AG04450 (cell line): ENCODE measurements around the gene PMFBP1. TPM values are rescaled to one million over a fixed set of nuclear protein-coding genes. Genes with fewer than 3 reads are reported as not detected.

Experiments used
- CTCF ChIA-PET: fragments of 300-600, 350-600 bp; formaldehyde crosslinking; extraction: SDS; loops from one replicate; lab custom pipeline; 2022; ENCODE audit warnings: antibody characterized with exemption, inconsistent platforms; lab: Charles Lee
- POLR2A ChIA-PET: fragments of 350-600 bp; formaldehyde crosslinking; extraction: SDS; loops from one replicate; lab custom pipeline; 2021; ENCODE audit warnings: antibody characterized with exemption, inconsistent platforms; lab: Yijun Ruan, JAX
- DNase-seq: peaks from one replicate; pipeline ENCODE4 v3.0.0-alpha.2; 2011; ENCODE audit warnings: low read depth, low spot score
- H3K27ac ChIP-seq: one replicate; pipeline ENCODE4 v1.5.1; 2012; ENCODE audit warnings: low read depth, low read length, control low read depth
- H3K27me3 ChIP-seq: one replicate; pipeline ENCODE4 v1.6.0; 2012; ENCODE audit warnings: low read length; ENCODE audit not compliant: control insufficient read depth, insufficient read depth
- H3K4me3 ChIP-seq: 2 replicates; pipeline ENCODE4 v1.5.1; 2011; ENCODE audit warnings: mild to moderate bottlenecking, low read depth, low read length, control low read depth
- H3K9me3 ChIP-seq: 2 replicates; pipeline ENCODE4 v1.5.1; 2012; ENCODE audit warnings: low read length; ENCODE audit not compliant: control insufficient read depth, insufficient read depth
- CTCF ChIP-seq: IDR thresholded peaks from 2 replicates; pipeline ENCODE4 v1.5.1; 2011; ENCODE audit warnings: low read depth, low read length, control low read depth, inconsistent platforms
- polyA plus RNA-seq: library from polyadenylated mRNA; depleted of rRNA; stranded (reverse); fragments of >200 nt; gene quantifications from 2 replicates; pipeline ENCODE4 v1.2.3, GENCODE V29; 2011

PMFBP1 gene
- polyA plus RNA-seq, 1 experiment: not detected

GRCh38 chr16:72174726-72175125 lies 2.8 kb upstream of the PMFBP1 start:
- Histone ChIP-seq H3K4me3 (no peak overlapping the region), H3K27me3 (no peaks in the 10 kb centered on the region), H3K9me3 (no peaks in the 10 kb centered on the region), H3K27ac (no peak overlapping the region)
- TF ChIP-seq CTCF: no peak
- DNase-seq: no peak
- CTCF ChIA-PET: no interaction called here
- POLR2A ChIA-PET: no interaction called here

- CTCF ChIA-PET: interaction anchor here (0.7 kb wide), 1 partner anchor 1705 kb away, joined by 3 read pairs; no protein-coding TSS in a partner anchor
- H3K9me3 ChIP-seq: no peaks in the 10 kb centered on the region
- POLR2A ChIA-PET: no interaction called here
- no peak overlapping the region for H3K4me3 ChIP-seq
- no peaks in the 10 kb centered on the region for H3K27me3 ChIP-seq
- TF ChIP-seq CTCF: no peak
- no peak for DNase-seq
- H3K27ac ChIP-seq: no peak overlapping the region
Observed at GRCh38 chr16:72173997-72174396, 2.0 kb upstream of the PMFBP1 start.

- no peaks in the 10 kb centered on the region for H3K9me3 ChIP-seq
- ChIA-PET CTCF (no interaction called here), POLR2A (no interaction called here)
- no peak for DNase-seq
- no peaks in the 10 kb centered on the region for H3K27me3 ChIP-seq
- TF ChIP-seq CTCF: no peak
- no peak overlapping the region for H3K4me3 ChIP-seq
- H3K27ac ChIP-seq: no peak overlapping the region
Observed at GRCh38 chr16:72171236-72171635, 719 bp downstream of the PMFBP1 start.

DNA sequence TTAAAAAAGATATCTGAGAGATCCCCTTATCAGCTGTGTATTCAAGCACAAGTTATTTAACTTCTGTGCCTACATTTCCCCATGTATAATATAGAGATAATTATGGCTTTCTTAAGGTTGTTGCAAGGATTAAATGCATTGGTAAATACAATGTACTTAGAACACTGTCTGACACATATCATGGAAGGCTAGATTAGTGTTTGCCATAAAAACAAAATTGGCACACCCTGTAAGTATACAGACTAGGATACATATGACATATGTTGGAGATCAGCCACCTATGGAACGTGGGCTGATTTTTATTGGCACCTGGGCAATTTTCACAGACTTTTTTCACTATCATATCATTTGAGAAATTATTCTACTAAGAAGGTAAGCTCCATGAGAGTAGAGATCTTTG lies 2.2 kb downstream of the PMFBP1 start:
- DNase-seq: no peak
- no peaks in the 10 kb centered on the region for H3K27me3 ChIP-seq
- H3K4me3 ChIP-seq: no peak overlapping the region
- CTCF ChIA-PET: no interaction called here
- H3K9me3 ChIP-seq: no peaks in the 10 kb centered on the region
- POLR2A ChIA-PET: no interaction called here
- no peak overlapping the region for H3K27ac ChIP-seq
- no peak for TF ChIP-seq CTCF

DNA sequence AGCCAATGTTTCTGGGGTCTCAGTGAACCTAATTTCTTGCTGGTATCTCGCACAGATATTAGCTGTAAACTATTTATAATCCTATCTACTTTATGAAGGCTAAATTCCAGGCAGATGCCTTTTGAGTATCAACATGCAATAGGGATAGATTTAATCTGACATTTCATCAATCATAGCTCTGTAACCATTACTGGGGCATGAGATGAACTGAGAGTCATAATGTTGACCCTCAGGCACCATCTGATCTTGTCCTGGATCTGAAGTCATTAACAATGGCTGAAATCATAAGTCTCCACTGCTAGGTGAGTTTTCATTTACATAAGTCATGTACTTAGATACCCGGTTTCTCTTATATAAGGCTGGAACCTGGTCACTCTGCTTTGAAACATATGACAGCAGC lies 3.6 kb downstream of the PMFBP1 start:
- Histone ChIP-seq H3K27ac (no peak overlapping the region), H3K4me3 (no peak overlapping the region), H3K27me3 (no peaks in the 10 kb centered on the region), H3K9me3 (no peaks in the 10 kb centered on the region)
- ChIA-PET CTCF (interaction anchor here (0.6 kb wide), 1 partner anchor 44 kb away, joined by 3 read pairs; no protein-coding TSS in a partner anchor), POLR2A (interaction anchor here (0.6 kb wide), 1 partner anchor 799 kb away, joined by 3 read pairs; no protein-coding TSS in a partner anchor)
- no peak for TF ChIP-seq CTCF
- no peak for DNase-seq
